HEK293 (cell line): ENCODE results near the gene MTUS2.

Experiments
- CTCF ChIP-seq: fragments of 450-650 bp; formaldehyde crosslinking; IDR thresholded peaks from 2 replicates; pipeline ENCODE4 v1.5.1; 2016; ENCODE audit warnings: missing biosample characterization, missing genetic modification characterization
- TCF7L2 ChIP-seq: IDR thresholded peaks from 2 replicates; pipeline ENCODE4 v1.6.1; 2011; ENCODE audit warnings: low read depth, mild to moderate bottlenecking, inconsistent platforms, low read length, moderate library complexity, borderline replicate concordance
- YY1 ChIP-seq: fragments of 450-650 bp; formaldehyde crosslinking; IDR thresholded peaks from 2 replicates; pipeline ENCODE4 v1.5.1; 2018; ENCODE audit warnings: missing biosample characterization, missing genetic modification characterization
- ZFP69B ChIP-seq: fragments of 450-650 bp; formaldehyde crosslinking; IDR thresholded peaks from 2 replicates; pipeline ENCODE4 v1.5.1; 2016; ENCODE audit warnings: missing biosample characterization, missing genetic modification characterization
- ZNF169 ChIP-seq: fragments of 450-650 bp; formaldehyde crosslinking; IDR thresholded peaks from 2 replicates; pipeline ENCODE4 v1.5.1; 2016; ENCODE audit warnings: missing biosample characterization, missing genetic modification characterization
- ZNF518A ChIP-seq: fragments of 450-650 bp; formaldehyde crosslinking; conservative IDR thresholded peaks from 2 replicates; pipeline ENCODE4 v1.5.1; 2016; ENCODE audit warnings: low read depth, missing biosample characterization, missing genetic modification characterization
- ZNF658 ChIP-seq: fragments of 450-650 bp; formaldehyde crosslinking; IDR thresholded peaks from 2 replicates; pipeline ENCODE4; 2016; ENCODE audit warnings: missing biosample characterization, missing genetic modification characterization
- ZNF785 ChIP-seq: fragments of 450-650 bp; formaldehyde crosslinking; IDR thresholded peaks from 2 replicates; pipeline ENCODE4 v1.5.1; 2016; ENCODE audit warnings: missing biosample characterization, missing genetic modification characterization

- TF ChIP-seq CTCF (tag by site-specific recombination): no peak
- TF ChIP-seq TCF7L2: no peak
- TF ChIP-seq YY1 (tag by site-specific recombination): no peak
- TF ChIP-seq ZNF658 (tag by site-specific recombination): no peak
- no peak for TF ChIP-seq ZNF518A (tag by site-specific recombination)
- no peak for TF ChIP-seq ZNF785 (tag by site-specific recombination)
- TF ChIP-seq ZNF169 (tag by site-specific recombination): no peak
- TF ChIP-seq ZFP69B (tag by site-specific recombination): no peak
Observed at GRCh38 chr13:29304148-29304547, 484.0 kb downstream of the MTUS2 start.
